Choroid plexus epithelial cell (primary cell): ENCODE measurements around the gene FAM171A1.

Experiments
- DNase-seq: peaks from one replicate; pipeline ENCODE4 v3.0.0-alpha.2; 2010; ENCODE audit warnings: low read depth
- H3K4me3 ChIP-seq: 2 replicates; pipeline ENCODE4 v1.5.1; 2011; ENCODE audit warnings: low read depth, mild to moderate bottlenecking, control low read depth, low read length, moderate library complexity
- CTCF ChIP-seq: conservative IDR thresholded peaks from 2 replicates; pipeline ENCODE4 v1.5.1; 2011; ENCODE audit warnings: low read depth, mild to moderate bottlenecking, control low read depth, inconsistent platforms, low read length, moderate library complexity

FAM171A1 gene

GRCh38 chr10:15387021-15387420, 15.9 kb upstream of the FAM171A1 start:
- TF ChIP-seq CTCF = no peak
- H3K4me3 ChIP-seq = no peak overlapping the region
- DNase-seq = no peak

GRCh38 chr10:15385552-15386455, 14.7 kb upstream of the FAM171A1 start:
- TF ChIP-seq CTCF = no peak
- H3K4me3 ChIP-seq = peak overlapping the region; percentile 6
- DNase-seq = peak; percentile 17

GRCh38 chr10:15381420-15381819, 10.3 kb upstream of the FAM171A1 start:
- no peak for DNase-seq
- no peak for TF ChIP-seq CTCF
- H3K4me3 ChIP-seq = no peak overlapping the region

GRCh38 chr10:15379078-15379477, 8.0 kb upstream of the FAM171A1 start:
- no peak overlapping the region for H3K4me3 ChIP-seq
- no peak for DNase-seq
- TF ChIP-seq CTCF = no peak

GRCh38 chr10:15378569-15378968, 7.5 kb upstream of the FAM171A1 start:
- no peak overlapping the region for H3K4me3 ChIP-seq
- DNase-seq = no peak
- TF ChIP-seq CTCF = peak; percentile 21

GRCh38 chr10:15374566-15374965, 3.5 kb upstream of the FAM171A1 start:
- no peak for TF ChIP-seq CTCF
- H3K4me3 ChIP-seq = no peak overlapping the region
- DNase-seq = no peak

- no peak for DNase-seq
- no peak for TF ChIP-seq CTCF
- no peak overlapping the region for H3K4me3 ChIP-seq
Observed at GRCh38 chr10:15374156-15374555, 3.1 kb upstream of the FAM171A1 start.
